Midbrain (tissue), 1 donor: Measurements from ENCODE around the gene RPL32.
A peak's percentile ranks its signal among the peaks of the same experiment; 100 is the strongest.
"Not testable (repeated sequence)": the region's sequence is repeated elsewhere in the genome, so short reads cannot be mapped to it uniquely, and the experiment has no call there.

Experiments
- DNase-seq: peaks from one replicate; lab custom pipeline; 2025; lab: John Stamatoyannopoulos, UW

Gene RPL32

GRCh38 chr3:12841149-12841969 lies at the start of gene RPL32:
RPL32 (minus strand) TSS chr3:12841565; CDS start chr3:12840237, 1,328 bp downstream.
- peak; percentile 96 for DNase-seq

- DNase-seq, result no peak
These were observed 49.4 kb upstream of the RPL32 start for GRCh38 chr3:12890610-12891390.

- no peak for DNase-seq
These were observed 45.4 kb upstream of the RPL32 start for GRCh38 chr3:12886736-12887135.

GRCh38 chr3:12886106-12886679 lies 44.8 kb upstream of the RPL32 start:
- no peak for DNase-seq

GRCh38 chr3:12885583-12885930 lies 44.2 kb upstream of the RPL32 start:
- DNase-seq, result no peak

GRCh38 chr3:12884790-12885582 lies 43.6 kb upstream of the RPL32 start:
- DNase-seq, result no peak

GRCh38 chr3:12884186-12884680 lies 42.9 kb upstream of the RPL32 start:
- DNase-seq, result peak; percentile 66

- DNase-seq, result no peak
These were observed 41.3 kb upstream of the RPL32 start for GRCh38 chr3:12882336-12883310.

GRCh38 chr3:12881858-12882257 lies 40.5 kb upstream of the RPL32 start:
- DNase-seq, result not testable (repeated sequence)

- DNase-seq, result peak; percentile 75
These were observed 37.9 kb upstream of the RPL32 start for GRCh38 chr3:12879191-12879815.

- not testable (repeated sequence) for DNase-seq
These were observed 37.4 kb upstream of the RPL32 start for GRCh38 chr3:12878758-12879157.

- no peak for DNase-seq
These were observed 36.8 kb upstream of the RPL32 start for GRCh38 chr3:12878141-12878574.

GRCh38 chr3:12877040-12877439 lies 35.7 kb upstream of the RPL32 start:
- no peak for DNase-seq

- no peak for DNase-seq
These were observed 34.8 kb upstream of the RPL32 start for GRCh38 chr3:12875857-12876836.

- no peak for DNase-seq
These were observed 30.1 kb upstream of the RPL32 start for GRCh38 chr3:12871404-12871983.

GRCh38 chr3:12870942-12871341 lies 29.6 kb upstream of the RPL32 start:
- no peak for DNase-seq

GRCh38 chr3:12869035-12869621 lies 27.8 kb upstream of the RPL32 start:
- no peak for DNase-seq
